Stomach smooth muscle (tissue), 2 donors: ENCODE results near the gene MYCT1.

Experiments used
- H3K27ac ChIP-seq: one replicate; pipeline ENCODE4 v1.7.0; 2013; ENCODE audit warnings: mild to moderate bottlenecking, low read length, inconsistent platforms
- H3K27me3 ChIP-seq, 2 donors: one replicate each; pipeline ENCODE4 v1.7.0; 2013; ENCODE audit warnings: low read length in 2 of 2; ENCODE audit not compliant: insufficient read depth in 2 of 2, control insufficient read depth in 1 of 2
- H3K36me3 ChIP-seq, 2 donors: one replicate each; pipeline ENCODE4 v1.7.0; 2013; ENCODE audit warnings: low read length in 2 of 2; ENCODE audit not compliant: control insufficient read depth in 2 of 2, insufficient read depth in 2 of 2
- H3K4me1 ChIP-seq: one replicate; pipeline ENCODE4 v1.7.0; 2013; ENCODE audit warnings: low read length; ENCODE audit not compliant: control insufficient read depth, insufficient read depth
- H3K4me3 ChIP-seq, 2 donors: one replicate each; pipeline ENCODE4 v1.7.0; 2013; ENCODE audit warnings: low read length in 2 of 2
- H3K9ac ChIP-seq, 2 donors: one replicate each; pipeline ENCODE4 v1.7.0; 2013; ENCODE audit warnings: low read length in 2 of 2, mild to moderate bottlenecking in 1 of 2
- H3K9me3 ChIP-seq, 2 donors: one replicate each; pipeline ENCODE4 v1.7.0; 2013; ENCODE audit warnings: low read length in 2 of 2; ENCODE audit not compliant: control insufficient read depth in 2 of 2
- donor health status: healthy.
- donor health status: Pancreatic carcinoma.

The MYCT1 gene

DNA sequence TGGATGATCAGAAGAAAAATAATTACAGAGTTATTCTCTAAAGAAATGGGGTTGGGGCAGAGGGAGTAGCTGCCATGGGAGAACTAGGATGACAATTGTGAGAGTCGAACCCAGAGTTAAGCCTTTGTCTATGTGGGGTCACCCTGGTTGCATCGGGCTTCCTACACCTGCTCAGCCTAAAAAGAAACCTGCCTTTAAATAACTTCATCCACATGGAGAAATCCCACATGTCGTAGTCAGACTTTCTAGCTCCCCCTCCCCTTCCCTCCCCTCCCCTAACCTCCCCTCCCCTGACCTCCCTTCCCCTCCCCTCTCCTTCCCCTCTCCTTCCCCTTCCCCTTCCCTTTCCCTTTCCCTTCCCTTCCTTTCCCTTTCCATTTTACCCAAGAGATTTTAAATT, 67.6 kb downstream of the MYCT1 start:
- no peak overlapping the region for H3K9ac ChIP-seq
- no peaks in the 10 kb centered on the region for H3K9me3 ChIP-seq
- no peaks in the 10 kb centered on the region for H3K4me1 ChIP-seq
- no peak overlapping the region for H3K4me3 ChIP-seq
- H3K27me3 ChIP-seq, result no peaks in the 10 kb centered on the region
- no peaks in the 10 kb centered on the region for H3K36me3 ChIP-seq
- no peak overlapping the region for H3K27ac ChIP-seq

DNA sequence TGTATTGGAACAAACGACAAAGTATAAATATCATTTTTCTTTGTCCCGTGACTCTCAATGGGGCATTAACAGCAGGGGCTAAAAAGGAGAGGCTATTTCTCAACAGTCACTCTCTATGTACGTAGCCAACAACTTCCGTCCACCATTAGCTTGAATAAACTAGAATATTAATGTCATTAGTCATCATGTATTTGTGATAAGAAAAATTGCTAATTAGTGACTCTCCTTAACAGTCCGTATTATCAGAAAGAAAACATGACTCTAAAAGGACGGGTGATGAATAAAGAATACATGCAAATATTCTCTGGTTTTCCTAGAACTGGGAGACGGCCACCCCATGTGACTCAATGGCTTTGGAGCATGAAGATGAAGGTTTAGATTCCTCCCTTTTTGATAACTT, 71.5 kb downstream of the MYCT1 start:
- H3K36me3 ChIP-seq, result no peaks in the 10 kb centered on the region
- H3K4me3 ChIP-seq, result no peak overlapping the region
- no peaks in the 10 kb centered on the region for H3K9me3 ChIP-seq
- H3K27me3 ChIP-seq, result no peaks in the 10 kb centered on the region
- no peak overlapping the region for H3K27ac ChIP-seq
- no peaks in the 10 kb centered on the region for H3K4me1 ChIP-seq
- H3K9ac ChIP-seq, result no peak overlapping the region

- Histone ChIP-seq H3K27me3 (no peaks in the 10 kb centered on the region), H3K4me1 (no peaks in the 10 kb centered on the region), H3K27ac (no peak overlapping the region), H3K9me3 (no peaks in the 10 kb centered on the region), H3K9ac (no peak overlapping the region), H3K4me3 (no peak overlapping the region), H3K36me3 (no peaks in the 10 kb centered on the region)
These were observed 72.3 kb downstream of the MYCT1 start for GRCh38 chr6:152769993-152770392.

DNA sequence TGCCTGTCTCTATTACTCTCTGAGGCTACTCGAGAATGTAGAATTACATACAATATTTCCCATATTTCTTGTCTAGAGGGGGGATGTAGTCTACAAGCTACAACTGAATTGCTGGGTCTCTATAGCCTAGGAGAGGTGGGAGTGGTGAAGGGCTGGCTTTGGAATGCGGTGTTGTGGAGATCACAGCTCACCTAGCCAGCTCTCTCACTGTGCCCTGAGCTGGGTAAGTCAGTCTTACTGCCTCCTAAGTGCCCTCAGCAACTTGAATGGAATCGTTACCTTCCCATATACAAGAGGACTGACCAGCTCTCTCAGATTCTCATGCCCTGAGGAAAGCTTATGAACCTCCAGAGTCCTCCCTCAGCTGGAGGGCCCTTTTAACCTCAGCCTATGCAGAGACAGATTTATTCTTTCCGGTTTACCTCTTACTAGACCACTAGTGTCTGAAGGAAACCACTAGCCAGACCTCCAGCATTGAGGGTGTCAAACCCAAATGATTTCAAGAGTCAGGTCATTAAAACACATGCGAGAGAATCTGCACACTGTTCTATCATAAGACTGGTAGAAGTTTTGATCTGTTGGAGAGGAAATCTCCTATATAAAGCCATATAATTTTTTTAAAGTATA, 73.5 kb downstream of the MYCT1 start:
- H3K4me3 ChIP-seq, result no peak overlapping the region
- H3K9ac ChIP-seq, result no peak overlapping the region
- no peak overlapping the region for H3K27ac ChIP-seq
- no peaks in the 10 kb centered on the region for H3K27me3 ChIP-seq
- no peaks in the 10 kb centered on the region for H3K36me3 ChIP-seq
- H3K9me3 ChIP-seq, result no peaks in the 10 kb centered on the region
- H3K4me1 ChIP-seq, result no peaks in the 10 kb centered on the region
